Measurements from ENCODE around the gene PCDHB10. TPM values are rescaled to one million over a fixed set of nuclear protein-coding genes. Genes with fewer than 3 reads are reported as not detected.
"Not testable (repeated sequence)": the region's sequence is repeated elsewhere in the genome, so short reads cannot be mapped to it uniquely, and the experiment has no call there.

The PCDHB10 gene
- total RNA-seq, 1 donor from 2014 or later: 1.6 TPM

- no peak for DNase-seq (ENCODE audit: low read depth)
- TF ChIP-seq, protein P1, sequence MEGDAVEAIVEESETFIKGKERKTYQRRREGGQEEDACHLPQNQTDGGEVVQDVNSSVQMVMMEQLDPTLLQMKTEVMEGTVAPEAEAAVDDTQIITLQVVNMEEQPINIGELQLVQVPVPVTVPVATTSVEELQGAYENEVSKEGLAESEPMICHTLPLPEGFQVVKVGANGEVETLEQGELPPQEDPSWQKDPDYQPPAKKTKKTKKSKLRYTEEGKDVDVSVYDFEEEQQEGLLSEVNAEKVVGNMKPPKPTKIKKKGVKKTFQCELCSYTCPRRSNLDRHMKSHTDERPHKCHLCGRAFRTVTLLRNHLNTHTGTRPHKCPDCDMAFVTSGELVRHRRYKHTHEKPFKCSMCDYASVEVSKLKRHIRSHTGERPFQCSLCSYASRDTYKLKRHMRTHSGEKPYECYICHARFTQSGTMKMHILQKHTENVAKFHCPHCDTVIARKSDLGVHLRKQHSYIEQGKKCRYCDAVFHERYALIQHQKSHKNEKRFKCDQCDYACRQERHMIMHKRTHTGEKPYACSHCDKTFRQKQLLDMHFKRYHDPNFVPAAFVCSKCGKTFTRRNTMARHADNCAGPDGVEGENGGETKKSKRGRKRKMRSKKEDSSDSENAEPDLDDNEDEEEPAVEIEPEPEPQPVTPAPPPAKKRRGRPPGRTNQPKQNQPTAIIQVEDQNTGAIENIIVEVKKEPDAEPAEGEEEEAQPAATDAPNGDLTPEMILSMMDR (IDR thresholded peaks at IDR 0.05; ENCODE audit: insufficient read depth, low read length, poor library complexity, severe bottlenecking): no peak
- Histone ChIP-seq H3K36me3 (ENCODE audit: control insufficient read depth, insufficient read depth, low read length) (no peaks in the 10 kb centered on the region), H3K27me3 (ENCODE audit: control insufficient read depth, insufficient read depth, low read length) (no peaks in the 10 kb centered on the region), H3K4me3 (ENCODE audit: low read depth, low read length) (no peak within 1 kb of the TSS)
These were observed 31.1 kb downstream of the PCDHB10 start, which contains the start of gene PCDHB14 for GRCh38 chr5:141223112-141223783. PCDHB14 (plus strand) TSS chr5:141223343; CDS start chr5:141223506, 163 bp downstream.

DNA sequence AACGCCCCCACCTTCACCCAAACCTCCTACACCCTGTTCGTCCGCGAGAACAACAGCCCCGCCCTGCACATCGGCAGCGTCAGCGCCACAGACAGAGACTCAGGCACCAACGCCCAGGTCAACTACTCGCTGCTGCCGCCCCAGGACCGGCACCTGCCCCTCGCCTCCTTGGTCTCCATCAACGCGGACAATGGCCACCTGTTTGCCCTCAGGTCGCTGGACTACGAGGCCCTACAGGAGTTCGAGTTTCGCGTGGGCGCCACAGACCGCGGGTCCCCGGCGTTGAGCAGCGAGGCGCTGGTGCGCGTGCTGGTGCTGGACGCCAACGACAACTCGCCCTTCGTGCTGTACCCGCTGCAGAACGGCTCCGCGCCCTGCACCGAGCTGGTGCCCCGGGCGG is 32.7 kb downstream of the PCDHB10 start:
- H3K4me3 ChIP-seq (ENCODE audit: low read depth, low read length); H3K36me3 ChIP-seq (ENCODE audit: control insufficient read depth, insufficient read depth, low read length); DNase-seq (ENCODE audit: low read depth); H3K27me3 ChIP-seq (ENCODE audit: control insufficient read depth, insufficient read depth, low read length): not testable (repeated sequence)

- DNase-seq (ENCODE audit: low read depth); H3K4me3 ChIP-seq (ENCODE audit: low read depth, low read length); H3K27me3 ChIP-seq (ENCODE audit: control insufficient read depth, insufficient read depth, low read length); H3K36me3 ChIP-seq (ENCODE audit: control insufficient read depth, insufficient read depth, low read length): not testable (repeated sequence)
These were observed 33.3 kb downstream of the PCDHB10 start for GRCh38 chr5:141225421-141225820.

DNA sequence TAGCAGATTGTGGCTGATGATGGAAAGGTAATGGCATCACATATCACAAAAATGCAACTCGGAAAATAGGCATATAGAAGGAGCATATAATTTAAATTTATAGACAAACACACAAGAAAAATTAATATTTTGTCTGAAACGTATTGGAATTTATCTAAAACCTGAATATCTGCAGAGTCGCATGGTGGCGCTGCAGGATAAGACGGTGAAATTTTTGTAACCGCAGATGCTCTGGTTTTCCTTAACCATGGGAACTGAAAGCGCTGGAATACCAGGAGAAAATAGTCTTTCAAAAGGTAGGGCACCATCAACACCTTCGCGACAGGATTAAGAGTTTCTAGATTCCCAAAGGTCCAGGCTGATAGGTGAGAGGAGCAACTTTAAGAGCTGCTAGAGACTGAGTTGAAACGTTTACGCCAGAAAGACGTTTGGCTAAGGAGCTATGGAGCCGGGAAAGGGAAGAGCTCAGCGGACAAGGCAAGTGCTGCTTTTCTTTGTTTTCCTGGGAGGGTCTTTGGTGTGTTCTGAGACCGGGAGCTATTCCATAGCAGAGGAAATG is 42.0 kb downstream of the PCDHB10 start:
- H3K4me3 ChIP-seq (ENCODE audit: low read depth, low read length): no peak overlapping the region

GRCh38 chr5:141235922-141236321 is 43.8 kb downstream of the PCDHB10 start:
- not testable (repeated sequence) for H3K4me3 ChIP-seq (ENCODE audit: low read depth, low read length); DNase-seq (ENCODE audit: low read depth); H3K27me3 ChIP-seq (ENCODE audit: control insufficient read depth, insufficient read depth, low read length); H3K36me3 ChIP-seq (ENCODE audit: control insufficient read depth, insufficient read depth, low read length)

More for the DNA sequence above, 42.0 kb downstream of the PCDHB10 start:
- H3K36me3 ChIP-seq (ENCODE audit: control insufficient read depth, insufficient read depth, low read length): no peaks in the 10 kb centered on the region
- DNase-seq (ENCODE audit: low read depth): no peak
- peaks cover 4% of the 10 kb centered on the region for H3K27me3 ChIP-seq (ENCODE audit: control insufficient read depth, insufficient read depth, low read length)
- TF ChIP-seq, protein P1 (IDR thresholded peaks at IDR 0.05; ENCODE audit: insufficient read depth, low read length, poor library complexity, severe bottlenecking): peak; percentile 10

DNA sequence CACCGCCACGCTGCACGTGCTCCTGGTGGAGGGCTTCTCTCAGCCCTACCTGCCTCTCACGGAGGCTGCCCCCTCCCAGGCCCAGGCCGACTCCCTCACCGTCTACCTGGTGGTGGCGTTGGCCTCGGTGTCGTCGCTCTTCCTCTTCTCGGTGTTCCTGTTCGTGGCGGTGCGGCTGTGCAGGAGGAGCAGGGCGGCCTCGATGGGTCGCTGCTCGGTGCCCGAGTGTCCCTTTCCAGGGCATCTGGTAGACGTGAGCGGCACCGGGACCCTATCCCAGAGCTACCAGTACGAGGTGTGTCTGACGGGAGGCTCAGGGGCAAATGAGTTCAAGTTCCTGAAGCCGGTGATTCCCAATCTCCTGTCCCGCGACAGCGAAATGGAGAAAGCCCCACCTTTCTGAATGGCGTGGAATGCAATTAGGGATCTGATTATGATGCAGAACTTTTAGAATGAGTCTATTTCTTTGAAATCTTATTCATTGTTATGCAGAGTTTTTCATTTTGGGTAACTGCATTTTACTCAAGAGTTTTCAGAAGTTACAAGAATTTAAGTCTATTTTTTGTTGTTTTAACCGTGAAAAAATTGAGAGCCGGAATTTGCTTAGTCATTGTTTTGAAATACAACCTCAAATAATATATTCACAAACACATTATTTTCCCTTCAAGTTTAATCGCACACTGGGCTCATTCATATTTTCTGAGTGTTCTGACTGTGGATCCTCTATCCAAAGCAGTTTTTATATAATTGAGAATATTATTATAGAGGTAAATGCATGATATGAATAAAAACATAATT is 44.6 kb downstream of the PCDHB10 start:
- DNase-seq (ENCODE audit: low read depth): no peak
- Histone ChIP-seq H3K27me3 (ENCODE audit: control insufficient read depth, insufficient read depth, low read length) (peaks cover 5% of the 10 kb centered on the region), H3K36me3 (ENCODE audit: control insufficient read depth, insufficient read depth, low read length) (no peaks in the 10 kb centered on the region), H3K4me3 (ENCODE audit: low read depth, low read length) (no peak overlapping the region)
- TF ChIP-seq, protein P1 (IDR thresholded peaks at IDR 0.05; ENCODE audit: insufficient read depth, low read length, poor library complexity, severe bottlenecking): no peak

- H3K4me3 ChIP-seq (ENCODE audit: low read depth, low read length): no peak overlapping the region
- TF ChIP-seq, protein P1 (IDR thresholded peaks at IDR 0.05; ENCODE audit: insufficient read depth, low read length, poor library complexity, severe bottlenecking): no peak
- H3K27me3 ChIP-seq (ENCODE audit: control insufficient read depth, insufficient read depth, low read length): peaks cover 5% of the 10 kb centered on the region
- no peaks in the 10 kb centered on the region for H3K36me3 ChIP-seq (ENCODE audit: control insufficient read depth, insufficient read depth, low read length)
- DNase-seq (ENCODE audit: low read depth): no peak
These were observed 49.3 kb downstream of the PCDHB10 start for GRCh38 chr5:141241496-141241895.

Measured in kidney epithelial cell (primary cell).